Activated CD4-positive, alpha-beta T cell treated with anti-CD3 and anti-CD28 coated beads, Interleukin-2, amount 50 U/mL, for 16 hours (primary cell): ENCODE data around the gene MESP1.
A peak's percentile ranks its signal among the peaks of the same experiment; 100 is the strongest.

ENCODE experiments used
- DNase-seq: peaks from one replicate; pipeline ENCODE4 v3.0.0-alpha.2; 2020

MESP1 gene

DNA sequence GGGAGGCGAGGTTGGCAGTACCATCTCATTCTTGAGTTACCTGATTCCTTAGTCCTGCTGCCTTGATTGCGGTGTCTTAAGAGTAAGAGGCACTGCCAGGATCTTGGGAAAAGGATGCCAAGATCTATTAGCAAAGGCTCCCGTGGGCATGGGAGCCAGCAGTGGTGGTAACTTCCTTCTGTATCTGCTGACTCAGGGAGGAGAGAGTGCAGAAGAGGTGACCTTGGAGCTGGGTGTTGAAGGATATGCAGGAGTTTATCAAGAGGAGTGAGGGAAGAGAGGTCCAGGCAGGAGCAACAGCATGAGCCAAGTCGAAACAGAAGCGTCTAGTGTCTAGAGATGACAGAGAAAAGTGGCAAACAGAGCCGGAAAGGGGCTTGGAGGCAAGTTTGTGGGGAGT, 29.6 kb upstream of the MESP1 start:
- DNase-seq, result no peak

DNA sequence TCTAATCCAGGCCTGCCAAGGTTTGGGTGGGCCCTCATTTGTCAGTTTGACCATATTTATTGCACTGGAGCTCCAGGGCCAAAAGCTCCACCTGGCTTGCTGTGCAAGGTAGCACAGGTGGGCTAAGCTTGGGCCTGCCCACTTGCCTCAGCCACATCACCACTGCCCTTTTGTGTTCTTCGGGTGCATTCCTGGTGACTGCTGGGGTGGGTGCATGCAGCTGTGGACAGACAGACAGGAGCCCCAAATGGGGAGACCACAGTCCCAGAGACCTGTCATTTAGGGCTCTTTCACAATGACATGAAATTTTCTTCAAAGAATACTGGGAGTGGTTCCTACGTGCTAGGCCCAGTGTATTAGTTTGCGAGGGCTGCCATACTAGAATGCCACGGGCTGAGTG, 27.8 kb upstream of the MESP1 start:
- DNase-seq, result no peak

DNA sequence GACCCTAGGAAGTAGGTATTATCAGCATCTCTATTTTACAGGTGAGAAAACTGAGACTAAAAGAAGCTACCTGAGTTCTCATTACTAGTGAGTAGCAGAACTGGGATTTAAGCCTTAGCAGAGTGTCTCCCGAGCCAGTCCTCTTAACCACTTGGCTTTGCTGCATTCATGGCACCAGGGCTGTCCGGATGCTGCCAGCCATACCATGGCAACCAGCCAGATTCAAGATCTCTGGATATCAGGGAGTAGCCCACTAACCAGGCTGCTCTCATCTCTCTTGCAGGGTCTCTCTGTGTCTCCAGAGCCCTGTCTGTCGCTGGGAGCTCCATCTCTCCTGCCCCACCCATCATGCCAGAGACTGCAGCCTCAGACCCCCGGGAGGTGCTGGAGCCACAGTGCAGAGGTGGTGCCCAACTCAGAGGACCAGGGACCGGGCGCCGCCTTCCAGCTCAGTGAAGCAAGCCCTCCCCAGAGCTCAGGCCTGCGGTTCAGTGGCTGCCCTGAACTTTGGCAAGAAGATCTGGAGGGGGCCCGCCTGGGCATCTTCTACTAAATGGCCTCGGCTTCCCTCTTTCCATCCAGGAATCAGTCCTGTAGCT, 26.8 kb upstream of the MESP1 start:
- no peak for DNase-seq

DNA sequence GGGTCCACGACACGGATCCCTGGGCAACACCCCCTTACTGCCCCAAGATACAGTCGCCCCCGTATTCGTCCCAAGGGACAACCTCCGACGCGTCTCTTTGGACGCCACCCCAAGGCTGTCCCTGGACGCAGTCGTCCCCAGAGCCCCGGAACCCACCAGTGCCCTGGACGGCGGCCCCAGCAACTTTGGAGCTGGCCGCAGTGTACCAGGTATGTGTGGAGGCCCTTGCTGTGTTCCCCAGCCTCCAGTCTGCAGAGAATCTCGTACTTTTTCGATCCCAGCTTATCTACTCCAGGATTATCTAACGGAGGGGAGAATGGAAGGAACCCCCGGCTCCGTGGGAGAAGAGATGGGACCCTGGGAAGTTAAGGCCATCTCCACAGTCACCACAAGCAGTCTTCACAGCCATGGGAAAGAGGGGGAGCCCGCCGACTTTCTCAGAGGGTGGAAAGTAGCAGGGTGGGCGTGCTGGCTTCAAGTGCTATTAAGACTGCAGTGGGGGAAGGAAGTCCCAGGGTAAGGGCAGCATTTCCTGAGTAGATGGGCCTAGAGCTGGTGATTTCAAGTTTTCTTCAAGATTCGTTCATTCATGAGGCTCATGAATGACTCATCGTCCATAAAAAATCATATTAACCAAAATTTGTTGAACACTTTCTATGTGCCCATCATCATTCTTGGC, 26.2 kb upstream of the MESP1 start:
- no peak for DNase-seq

DNA sequence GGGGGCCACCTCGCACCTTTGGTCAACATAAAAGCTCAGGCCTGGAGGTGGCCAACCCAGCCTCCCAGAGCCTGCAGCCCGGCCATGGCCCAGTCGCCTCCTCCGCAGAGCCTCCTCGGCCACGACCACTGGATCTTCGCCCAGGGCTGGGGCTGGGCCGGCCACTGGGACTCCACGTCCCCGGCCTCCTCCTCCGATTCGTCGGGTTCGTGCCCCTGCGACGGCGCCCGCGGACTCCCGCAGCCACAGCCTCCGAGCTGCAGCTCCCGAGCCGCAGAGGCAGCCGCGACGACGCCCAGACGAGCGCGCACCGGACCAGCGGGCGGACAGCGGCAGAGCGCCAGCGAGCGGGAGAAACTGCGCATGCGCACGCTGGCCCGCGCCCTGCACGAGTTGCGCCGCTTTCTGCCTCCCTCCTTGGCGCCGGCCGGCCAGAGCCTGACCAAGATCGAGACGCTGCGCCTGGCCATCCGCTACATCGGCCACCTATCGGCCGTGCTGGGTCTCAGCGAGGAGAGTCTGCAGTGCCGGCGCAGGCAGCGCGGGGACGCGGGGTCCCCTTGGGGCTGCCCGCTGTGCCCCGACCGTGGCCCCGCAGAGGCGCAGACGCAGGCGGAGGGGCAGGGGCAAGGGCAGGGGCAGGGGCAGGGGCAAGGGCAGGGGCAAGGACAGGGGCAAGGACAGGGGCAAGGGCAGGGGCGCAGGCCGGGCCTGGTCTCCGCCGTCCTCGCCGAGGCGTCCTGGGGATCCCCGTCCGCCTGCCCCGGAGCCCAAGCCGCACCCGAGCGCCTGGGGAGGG, 25.4 kb upstream of the MESP1 start, which contains the start of gene MESP2:
TSS of gene MESP2 (plus strand) at position 59 of the 799 bp plus-strand sequence. CDS start at position 85, 26 bp downstream.
- DNase-seq, result peak; percentile 45

DNA sequence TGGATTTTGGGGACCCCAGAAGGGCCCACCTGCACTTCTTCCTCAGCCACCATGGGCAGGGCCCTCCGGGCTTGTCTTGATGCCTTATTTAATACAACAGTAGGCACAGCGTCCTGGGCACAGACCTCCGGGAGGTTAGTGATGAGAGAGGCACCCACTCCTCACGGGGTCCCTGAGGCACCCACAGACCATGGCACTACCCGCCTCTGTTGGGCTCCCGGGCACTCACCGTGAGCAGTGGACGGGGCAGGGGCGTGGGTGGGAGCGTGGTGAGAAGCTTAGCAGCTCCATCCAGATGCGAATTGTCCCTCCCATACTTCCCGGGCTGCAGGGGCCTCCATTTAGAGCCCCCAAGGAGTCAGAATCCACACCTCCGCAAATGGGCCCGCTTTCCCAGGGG, 24.8 kb upstream of the MESP1 start:
- no peak for DNase-seq

DNA sequence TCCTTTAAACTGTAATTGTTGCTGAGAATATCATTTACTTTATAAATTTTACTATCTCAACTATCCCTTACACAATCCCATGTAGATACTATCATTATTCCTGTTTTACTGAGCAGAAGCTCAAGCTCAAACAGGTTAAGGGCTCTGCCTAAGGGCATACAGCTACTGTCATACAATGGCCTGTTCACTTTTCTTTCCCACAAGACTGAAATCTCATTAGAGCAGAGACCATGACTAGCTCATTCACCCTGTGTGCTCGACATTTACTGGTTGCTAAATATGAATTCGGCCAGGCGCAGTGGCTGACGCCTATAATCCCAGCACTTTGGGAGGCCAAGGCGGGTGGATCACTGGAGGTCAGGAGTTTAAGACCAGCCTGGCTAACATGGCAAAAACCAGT, 23.4 kb upstream of the MESP1 start:
- no peak for DNase-seq

DNA sequence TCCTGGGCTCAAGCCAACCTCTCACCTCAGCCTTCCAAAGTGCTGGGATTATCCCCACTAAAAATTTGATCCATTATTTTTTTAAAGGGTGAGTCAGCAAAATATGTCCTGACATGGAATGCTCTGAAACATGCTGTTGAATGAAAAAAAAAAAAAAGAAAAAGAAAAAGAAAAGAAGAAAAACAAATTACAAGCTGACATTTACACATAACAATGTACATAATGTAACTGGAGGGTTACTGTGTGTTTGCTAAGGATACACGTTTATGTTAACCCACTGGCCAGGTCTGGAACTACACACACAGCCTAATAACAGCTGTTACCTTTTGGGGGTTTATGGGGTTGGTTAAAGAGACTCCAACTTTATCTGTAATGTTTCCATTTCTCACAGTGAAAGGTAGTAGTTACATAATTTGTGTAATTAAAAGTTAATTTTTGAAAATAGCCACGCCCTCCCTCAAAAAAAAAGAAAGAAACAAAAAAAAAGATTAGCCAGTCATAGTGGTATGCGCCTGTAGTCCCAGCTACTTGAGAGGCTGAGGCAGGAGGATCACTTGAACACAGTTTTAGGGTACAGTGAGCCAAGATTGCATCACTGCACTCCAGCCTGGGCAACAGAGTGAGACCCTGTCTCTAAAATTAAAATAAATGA, 22.0 kb upstream of the MESP1 start:
- DNase-seq, result no peak

DNA sequence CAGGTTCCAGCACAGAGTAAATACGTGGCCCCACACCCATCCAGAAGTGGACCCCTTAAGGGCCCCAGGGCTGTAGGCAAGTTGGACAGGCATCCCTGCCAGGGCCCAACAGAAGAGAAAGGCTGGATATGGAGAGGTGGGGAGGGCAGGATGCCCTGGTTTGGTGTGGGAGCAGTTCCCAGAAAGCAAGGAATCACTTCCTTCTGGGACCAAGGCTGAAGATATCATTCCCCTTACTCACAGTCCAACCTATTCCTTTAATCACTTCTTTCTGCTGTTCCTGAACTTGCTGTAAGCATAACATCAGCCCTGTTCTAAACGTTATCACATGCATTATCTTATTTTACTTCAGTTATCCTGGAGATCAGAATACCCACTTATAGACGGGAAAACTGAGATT, 19.0 kb upstream of the MESP1 start:
- DNase-seq, result no peak

DNA sequence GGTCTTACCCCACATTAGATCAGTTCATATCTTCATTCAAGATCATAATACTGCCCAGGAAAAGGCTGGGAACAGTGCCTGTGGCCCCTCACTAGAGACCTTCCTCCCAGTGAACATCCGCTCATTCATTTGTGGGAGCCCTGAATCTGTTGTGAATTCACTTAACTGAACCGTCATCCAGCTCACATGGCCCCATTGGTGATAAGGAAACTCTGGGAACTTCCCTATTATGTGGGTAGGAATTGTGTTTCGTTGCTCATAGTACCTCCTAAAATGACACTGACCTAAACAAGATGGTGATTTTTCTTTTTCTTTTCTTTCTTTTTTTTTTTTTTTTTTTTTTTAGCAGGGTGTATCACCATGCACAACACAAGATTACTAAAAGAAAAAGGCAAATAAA, 18.3 kb upstream of the MESP1 start:
- DNase-seq, result no peak

DNA sequence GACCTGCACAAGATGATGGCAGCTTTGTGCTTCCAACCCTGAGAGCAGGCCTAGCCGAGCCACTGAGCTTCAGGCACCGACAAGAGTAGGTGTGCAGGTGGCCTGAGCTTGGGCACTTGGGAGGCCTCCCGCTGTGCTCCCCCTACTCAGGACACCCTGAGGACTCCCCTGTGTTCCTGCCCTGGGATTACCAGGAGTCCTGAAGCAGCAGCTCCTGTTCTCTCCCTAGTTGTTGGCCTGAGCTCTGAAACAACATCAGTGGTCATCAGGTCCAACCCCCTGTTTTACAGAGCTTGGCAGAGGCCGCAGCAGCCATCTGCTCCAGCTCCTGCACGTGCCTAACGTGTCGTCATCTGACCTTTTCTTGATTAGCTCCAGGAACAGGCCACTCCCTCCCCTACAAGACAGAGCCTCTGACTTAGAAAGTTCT, 17.0 kb upstream of the MESP1 start:
- no peak for DNase-seq

DNA sequence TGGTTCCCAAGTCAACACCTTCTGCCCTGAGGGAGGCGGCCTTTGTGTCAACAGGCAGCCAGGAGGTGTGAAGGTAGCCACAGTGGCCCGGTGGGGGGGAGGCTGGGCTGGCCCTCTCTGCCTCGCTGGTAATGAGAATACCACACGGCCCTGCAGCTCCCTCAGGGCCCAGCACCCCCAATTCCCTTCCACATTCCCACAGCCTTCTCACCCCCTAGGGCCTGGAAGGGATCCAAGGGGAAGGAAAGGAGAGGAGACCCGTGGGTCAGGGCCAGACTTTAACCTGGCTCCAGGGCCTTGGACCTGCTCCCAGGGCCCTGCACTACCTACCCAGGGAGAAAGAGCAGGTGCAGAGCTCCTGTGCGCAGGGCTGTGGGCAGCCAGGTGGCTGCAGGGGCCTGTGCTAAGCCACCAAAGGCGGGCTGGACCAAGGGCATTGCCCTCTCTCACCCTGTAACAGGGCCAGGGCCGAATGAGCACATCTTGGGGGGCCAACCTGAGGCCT, 16.4 kb upstream of the MESP1 start:
- no peak for DNase-seq

DNA sequence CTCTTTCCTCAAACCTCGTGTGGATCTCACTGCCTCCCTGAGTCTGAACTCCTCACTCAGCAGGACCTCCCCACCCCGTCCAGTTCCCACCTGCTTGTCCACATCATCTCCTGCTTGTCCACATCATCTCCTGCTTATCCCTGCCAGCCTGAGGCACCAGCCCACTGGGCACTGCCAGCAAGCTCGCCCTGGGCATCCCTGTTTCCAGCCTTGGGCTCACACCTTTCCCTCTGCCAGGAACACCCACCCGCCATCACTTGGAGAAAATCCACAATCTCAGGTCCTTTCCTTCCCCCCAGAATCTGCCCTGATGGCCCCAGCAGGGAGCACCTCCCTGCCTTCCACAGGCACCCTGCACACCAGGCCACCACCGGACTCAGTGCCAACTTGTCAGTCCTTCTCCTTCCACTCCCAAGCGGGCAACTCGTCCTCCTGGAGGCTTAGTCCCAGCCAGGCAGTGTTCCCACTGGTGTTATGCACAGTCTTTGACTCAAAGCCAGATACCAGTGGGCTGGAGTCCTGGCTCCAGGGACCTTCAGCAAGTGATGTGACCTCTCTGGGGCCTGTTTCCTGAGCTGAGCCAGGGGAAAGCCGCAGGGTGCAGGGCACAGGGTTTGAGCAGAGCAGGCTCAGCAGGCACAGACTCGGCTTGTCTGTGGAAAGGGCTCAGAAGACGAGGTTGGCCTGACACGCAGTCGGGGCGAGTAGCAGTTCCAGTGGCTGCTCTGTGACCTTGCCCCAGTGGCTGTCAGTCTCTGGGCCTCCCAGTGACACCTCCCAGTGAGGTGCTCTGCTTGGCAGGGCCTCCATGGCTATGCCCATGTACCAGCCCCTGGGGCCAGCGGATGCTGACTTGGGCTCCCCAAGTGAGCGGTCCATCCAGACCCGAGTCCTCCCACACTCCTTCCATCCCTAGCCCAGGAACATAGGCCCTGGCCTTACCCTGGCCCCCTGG, 15.6 kb upstream of the MESP1 start:
- no peak for DNase-seq

DNA sequence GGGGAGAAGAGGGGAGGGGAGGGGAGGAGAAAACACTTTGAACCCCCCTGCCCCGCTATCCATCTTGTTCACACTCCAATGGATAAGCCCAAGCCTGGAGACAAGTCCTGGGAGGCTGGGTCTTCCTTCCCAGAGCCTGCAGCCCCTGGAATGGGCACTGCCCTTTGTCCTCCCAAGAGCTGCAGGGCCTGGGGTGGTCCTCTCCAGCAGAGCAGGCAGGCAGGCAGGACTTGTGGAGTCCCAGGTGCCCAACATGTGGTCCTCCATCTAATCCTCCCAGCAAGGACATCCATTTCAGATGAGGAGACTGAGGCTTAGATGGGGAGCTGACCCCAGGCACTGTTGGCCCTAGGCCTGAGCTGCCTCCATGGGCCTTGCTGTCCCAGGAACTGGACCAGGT, 14.6 kb upstream of the MESP1 start:
- DNase-seq, result no peak

DNA sequence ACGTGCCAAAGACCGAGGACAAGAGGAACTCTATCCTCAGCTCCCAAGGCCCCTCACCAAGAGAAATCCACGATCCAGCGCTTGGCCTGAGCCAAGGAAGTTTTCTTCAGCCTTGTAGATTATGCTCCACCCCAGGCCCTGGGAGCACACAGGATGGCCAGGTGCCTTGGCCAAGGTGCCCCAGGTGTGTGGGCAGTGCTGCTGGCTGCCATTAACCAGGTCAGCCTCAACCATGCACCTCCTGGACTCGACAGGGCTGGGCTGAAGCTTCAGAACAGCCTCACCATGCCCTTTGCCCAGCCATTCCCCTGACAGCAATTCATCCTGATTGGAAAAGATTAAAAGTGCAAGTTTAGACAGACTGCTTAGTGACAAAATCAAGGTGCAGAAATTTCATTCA, 10.9 kb upstream of the MESP1 start:
- DNase-seq, result no peak

DNA sequence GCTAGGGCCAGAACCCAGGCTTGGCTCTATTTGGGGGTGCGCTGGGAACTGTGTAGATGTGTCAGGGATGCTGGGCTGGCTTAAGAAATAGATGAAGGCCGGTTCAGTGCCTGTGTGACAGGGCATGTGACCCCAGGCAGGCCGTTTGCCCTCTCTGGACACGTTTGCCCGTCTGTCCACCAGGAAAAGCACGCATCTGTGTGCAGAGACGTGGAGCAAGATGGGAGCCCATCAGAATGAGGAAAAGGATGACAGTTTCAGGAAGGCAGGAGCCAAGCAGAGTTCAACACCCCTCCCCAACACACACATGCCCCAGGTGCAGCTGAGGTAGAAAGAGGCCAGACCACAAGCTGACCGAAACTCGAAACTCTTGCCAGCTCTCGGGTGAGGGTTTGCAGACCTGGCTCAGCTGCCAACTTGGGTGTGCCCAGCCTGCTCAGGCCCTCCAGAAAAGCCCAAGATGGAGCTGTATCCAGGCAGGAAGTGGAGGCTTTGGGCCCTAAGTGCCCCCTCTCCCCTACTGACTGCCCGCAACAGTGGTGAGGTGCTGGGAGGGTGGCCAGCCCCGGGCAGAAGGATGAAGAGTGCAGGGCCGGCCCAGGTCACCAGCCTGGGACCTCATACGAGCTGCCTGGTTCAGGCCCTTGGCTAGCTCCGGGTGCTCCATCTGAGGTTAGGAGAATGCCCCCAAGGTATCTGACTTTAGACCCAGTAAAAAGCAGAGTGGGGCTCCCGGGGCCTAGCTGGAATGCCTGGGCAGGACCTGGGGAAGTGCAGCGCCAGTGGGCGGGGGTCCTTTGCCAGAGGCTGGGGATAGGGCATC, 10.2 kb upstream of the MESP1 start:
- no peak for DNase-seq

DNA sequence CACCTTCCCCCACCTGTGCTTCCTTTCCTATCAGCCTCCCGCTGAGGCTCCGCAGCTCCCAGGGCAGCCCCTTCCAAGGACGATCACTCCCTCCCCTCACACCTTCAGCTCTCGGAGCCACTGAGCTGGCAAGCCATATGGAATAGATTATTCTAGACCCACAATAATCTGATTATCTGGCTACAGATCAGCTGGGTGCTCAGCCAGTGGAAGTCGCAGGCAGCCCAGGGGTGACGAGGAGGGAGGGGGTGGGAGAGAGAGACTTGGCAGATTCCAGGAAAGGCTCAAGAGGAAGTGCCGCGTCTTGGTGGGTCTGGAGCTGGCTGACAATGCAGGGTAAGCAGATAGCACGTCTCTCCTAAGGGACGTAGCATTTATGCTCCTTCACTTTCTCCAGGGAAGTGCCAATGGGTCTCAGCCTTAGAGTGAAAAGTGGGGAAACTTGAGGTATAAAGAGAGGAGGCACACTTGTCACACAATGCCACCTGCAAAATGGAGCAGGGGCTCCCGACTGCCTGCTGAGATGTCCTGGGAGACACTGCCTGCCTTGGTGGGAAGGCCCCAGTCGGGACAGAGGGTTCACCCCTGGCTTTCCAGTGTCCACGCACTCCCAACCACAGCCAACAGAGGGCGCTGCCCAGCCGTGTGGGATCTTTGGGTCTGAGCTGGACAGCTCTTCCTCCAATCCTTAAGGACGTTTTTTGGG, 9.4 kb upstream of the MESP1 start:
- DNase-seq, result peak; percentile 77

DNA sequence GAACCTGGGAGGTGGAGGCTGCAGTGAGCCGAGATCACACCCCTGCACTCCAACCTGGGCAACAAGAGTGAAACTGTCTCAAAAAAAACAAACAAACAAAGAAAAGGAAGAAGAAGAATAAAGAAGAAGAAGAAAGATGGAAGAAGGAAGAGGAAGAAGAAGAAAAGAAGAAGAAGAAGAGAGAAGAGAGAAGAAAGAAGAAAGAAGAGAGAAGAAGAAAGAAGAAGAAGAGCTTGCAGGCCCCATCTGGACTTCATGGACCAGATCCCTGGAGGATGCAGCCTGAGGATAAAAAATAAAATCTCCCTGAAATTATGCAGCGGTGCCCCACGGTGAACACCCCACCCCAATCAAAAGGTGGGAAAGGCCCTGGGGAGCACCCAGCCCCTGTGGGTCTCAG, 8.8 kb upstream of the MESP1 start:
- DNase-seq, result no peak

DNA sequence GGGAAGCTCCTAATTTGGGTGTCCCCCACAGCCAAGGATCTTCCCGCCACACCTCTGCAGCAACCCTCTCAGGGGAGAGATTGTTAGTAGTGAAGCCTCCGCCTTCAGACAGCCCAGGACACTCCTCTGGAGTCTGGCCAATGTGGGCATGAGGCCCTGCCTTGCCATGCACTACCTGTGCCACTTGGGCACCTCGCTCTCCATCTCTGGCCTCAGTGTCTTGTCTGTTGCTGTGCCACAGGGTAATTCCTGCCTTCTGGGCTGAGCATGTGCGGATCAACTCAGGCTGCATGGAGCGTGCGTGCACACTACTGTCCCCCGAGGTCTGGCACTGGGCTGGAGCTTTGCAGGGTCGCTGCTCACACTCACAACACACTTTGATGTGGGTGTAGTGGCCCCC, 7.9 kb upstream of the MESP1 start:
- DNase-seq, result no peak

DNA sequence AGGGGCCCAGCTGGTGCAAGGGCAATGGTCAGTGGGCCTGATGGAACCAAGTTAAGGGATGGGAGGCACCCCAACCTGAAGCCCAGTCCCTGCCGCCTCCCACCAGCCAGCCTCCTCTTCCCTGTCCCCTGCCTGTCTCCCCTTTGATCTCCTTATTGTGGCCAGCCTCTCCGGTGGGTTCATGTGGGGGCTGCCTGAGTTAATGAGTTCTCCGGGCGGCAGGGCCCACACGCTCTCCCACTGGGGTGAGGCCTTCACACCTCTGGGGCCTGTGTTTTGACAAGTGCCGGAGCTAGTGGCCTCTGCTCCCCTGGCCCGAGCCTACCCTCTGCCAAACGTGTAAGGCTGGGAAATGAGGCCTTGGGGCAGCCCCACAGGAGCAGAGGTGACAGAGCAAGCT, 7.2 kb upstream of the MESP1 start:
- no peak for DNase-seq

DNA sequence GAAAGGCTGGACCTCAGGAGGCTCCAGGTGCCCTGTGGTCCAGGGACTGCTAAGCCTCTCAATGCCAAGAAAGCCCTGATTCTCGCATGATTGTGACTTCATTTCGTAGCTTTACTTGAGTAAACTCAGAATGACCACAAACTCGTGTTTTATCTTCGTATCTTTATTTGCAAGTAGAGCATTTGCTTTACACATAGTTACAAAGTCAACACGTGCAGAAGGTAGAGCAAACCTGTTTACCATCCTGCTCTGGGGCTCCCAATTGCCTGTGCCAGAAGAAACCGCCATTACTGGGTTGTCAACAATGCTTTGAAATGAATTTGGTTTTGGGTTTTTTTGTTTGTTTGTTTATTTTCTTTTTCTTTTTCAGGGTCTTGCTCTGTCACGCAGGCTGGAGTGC, 5.8 kb upstream of the MESP1 start:
- DNase-seq, result no peak
